Heart left ventricle (tissue), 13 donors: ENCODE measurements around the gene DCLRE1A.
"Not testable (repeated sequence)": the region's sequence is repeated elsewhere in the genome, so short reads cannot be mapped to it uniquely, and the experiment has no call there.

ENCODE experiments used
- POLR2A ChIP-seq, 2 donors: fragments of 450-650 bp; IDR thresholded peaks; one replicate each; pipeline ENCODE4 v1.6.1; 2017; ENCODE audit warnings: antibody characterized with exemption in 2 of 2, mild to moderate bottlenecking in 2 of 2, moderate library complexity in 2 of 2
- TF ChIP-seq, protein P1 (sequence below), 12 donors: fragments of 200-600 bp; sonication (generic) in 4 of 12; IDR thresholded peaks; one replicate each; pipeline versions ENCODE4 v1.5.0 to v1.8.0; 2018 to 2022; ENCODE audit warnings: antibody characterized with exemption in 12 of 12, mild to moderate bottlenecking in 5 of 12
- donor health status: ischemic (EF 13 %, LVEDD 7.1; RV severe dilation, severe dysfunction).
- donor health status: DM: no; HTN: yes; CAD: no.
- donor health status: DM: no; HTN: no; CAD: no.
- donor health status: ischemic (EF 25% LVEDD 6.9; RV normal size, moderate dysfunction).
- donor health status: ischemic (EF 25% LVEDD 5.7; RV mildly dilated, moderate dysfunction).
- donor health status: ischemic (EF 35%, LVEDD 5.7; RV mildly dilated, moderate dysfunction).
- donor health status: nonischemic (EF 11% LVEDD 7.7; RV severe dilation, severe dysfunction).
- donor health status: DM: yes; HTN: yes; CAD: no.
- donor health status: PGD.
- donor health status: ischemic (EF 29% LVEDD 5.4; RV normal size, mild dysfunction).
- donor health status: nonischemic (EF 23%, LVEDD 6.1; RV moderate dilation, normal function).

DNA sequence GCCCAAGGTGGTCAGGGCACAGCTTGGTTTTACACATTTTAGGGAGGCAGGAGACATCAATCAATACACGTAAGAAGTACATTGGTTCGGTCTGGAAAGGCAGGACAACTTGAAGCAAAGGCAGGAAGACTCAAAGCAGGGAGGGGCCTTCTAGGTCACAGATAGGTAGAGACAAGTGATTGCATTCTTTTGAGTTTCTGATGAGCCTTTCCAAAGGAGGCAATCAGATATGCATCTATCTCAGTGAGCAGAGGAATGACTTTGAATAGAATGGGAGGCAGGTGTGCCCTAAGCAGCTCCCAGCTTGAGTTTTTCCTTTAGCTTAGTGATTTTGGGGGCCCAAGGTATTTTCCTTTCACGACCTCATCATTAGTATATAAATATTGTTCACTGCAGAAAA, 32.6 kb downstream of the DCLRE1A start:
- not testable (repeated sequence) for TF ChIP-seq POLR2A (IDR thresholded peaks at IDR 0.05)
- TF ChIP-seq, protein P1, sequence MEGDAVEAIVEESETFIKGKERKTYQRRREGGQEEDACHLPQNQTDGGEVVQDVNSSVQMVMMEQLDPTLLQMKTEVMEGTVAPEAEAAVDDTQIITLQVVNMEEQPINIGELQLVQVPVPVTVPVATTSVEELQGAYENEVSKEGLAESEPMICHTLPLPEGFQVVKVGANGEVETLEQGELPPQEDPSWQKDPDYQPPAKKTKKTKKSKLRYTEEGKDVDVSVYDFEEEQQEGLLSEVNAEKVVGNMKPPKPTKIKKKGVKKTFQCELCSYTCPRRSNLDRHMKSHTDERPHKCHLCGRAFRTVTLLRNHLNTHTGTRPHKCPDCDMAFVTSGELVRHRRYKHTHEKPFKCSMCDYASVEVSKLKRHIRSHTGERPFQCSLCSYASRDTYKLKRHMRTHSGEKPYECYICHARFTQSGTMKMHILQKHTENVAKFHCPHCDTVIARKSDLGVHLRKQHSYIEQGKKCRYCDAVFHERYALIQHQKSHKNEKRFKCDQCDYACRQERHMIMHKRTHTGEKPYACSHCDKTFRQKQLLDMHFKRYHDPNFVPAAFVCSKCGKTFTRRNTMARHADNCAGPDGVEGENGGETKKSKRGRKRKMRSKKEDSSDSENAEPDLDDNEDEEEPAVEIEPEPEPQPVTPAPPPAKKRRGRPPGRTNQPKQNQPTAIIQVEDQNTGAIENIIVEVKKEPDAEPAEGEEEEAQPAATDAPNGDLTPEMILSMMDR (IDR thresholded peaks at IDR 0.05): not testable (repeated sequence)
